ENCODE results near the gene TNFRSF6B. TPM values are rescaled to one million over a fixed set of nuclear protein-coding genes. Genes with fewer than 3 reads are reported as not detected.

The TNFRSF6B gene
- total and polyA plus RNA-seq, 2 of the 4 experiments (the other 2 are of a cell fraction), result 1.3 to 11.0 TPM

DNA sequence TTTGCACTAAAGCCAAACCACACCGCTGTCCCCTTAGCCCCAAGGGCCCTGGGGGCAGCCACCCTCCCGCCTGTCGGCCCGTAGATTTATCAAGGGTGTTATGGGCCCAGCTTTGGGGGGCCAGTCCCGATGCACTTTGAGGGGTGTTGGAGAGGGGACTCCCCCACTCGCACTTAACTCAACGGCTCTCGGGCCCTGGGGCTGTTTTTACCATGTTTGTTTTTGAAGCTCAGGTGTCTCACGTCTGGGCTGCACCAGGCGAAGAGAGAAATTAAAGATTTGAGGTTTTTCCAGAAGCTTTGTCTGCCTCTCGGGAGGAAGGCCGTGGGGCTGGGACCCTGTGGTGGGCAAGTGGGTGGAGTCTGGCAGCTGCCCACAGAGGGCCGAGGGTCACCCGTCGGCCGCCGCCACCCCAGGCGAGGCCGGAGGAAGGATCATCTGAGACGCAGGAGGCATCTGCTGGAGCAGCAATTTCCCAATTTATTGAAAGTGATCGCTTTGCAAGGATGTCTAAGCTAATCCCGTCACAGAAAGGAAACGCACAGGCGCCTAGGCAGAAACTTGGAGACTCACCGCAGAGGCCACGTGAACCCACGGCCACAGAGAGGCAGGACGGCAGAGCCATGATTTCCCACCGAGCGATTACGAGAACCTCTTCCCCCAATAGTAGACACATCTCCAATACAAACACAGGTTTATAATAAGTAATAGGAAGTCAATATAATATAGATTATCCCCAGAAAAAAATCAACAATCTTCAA lies 46.9 kb downstream of the TNFRSF6B start:
- Histone ChIP-seq H3K4me2 (ENCODE audit: low read depth, low read length) (no peak overlapping the region), H3K18ac (ENCODE audit: low read depth, low read length) (no peak overlapping the region), H3K23ac (ENCODE audit: low read depth, low read length) (no peak overlapping the region), H3K14ac (replicated peaks; ENCODE audit: low read depth, low read length) (no peak overlapping the region), H3K56ac (ENCODE audit: extremely low read depth, insufficient read depth, low read length) (no peak overlapping the region), H2AK9ac (replicated peaks; ENCODE audit: low read depth, low read length, poor library complexity) (no peak overlapping the region), H4K8ac (ENCODE audit: low read depth in 2 of 2, low read length in 2 of 2) (no peak overlapping the region), H3K9me3 (ENCODE audit: control insufficient read depth, insufficient read depth, low read length) (no peaks in the 10 kb centered on the region), H2BK5ac (ENCODE audit: low read depth, low read length, poor library complexity, severe bottlenecking) (no peak overlapping the region), H3K27me3 (ENCODE audit: control insufficient read depth, insufficient read depth, low read length) (no peaks in the 10 kb centered on the region), H3K4ac (ENCODE audit: low read depth, low read length) (no peak overlapping the region), H2BK120ac (ENCODE audit: low read depth, low read length) (no peak overlapping the region), H2AK5ac (ENCODE audit: low read depth, low read length) (no peak overlapping the region), H4K5ac (ENCODE audit: low read depth, low read length) (no peak overlapping the region), H2AFZ (replicated peaks; ENCODE audit: low read length, poor library complexity) (no peak overlapping the region), H3K36me3 (ENCODE audit: control insufficient read depth, insufficient read depth, low read length) (peaks cover 30% of the 10 kb centered on the region; the same call in 1 of the 2 replicates), H4K20me1 (ENCODE audit: insufficient read depth, low read length) (peaks cover 11% of the 10 kb centered on the region), H2BK15ac (ENCODE audit: low read depth, low read length) (no peak overlapping the region), H3K27ac (ENCODE audit: insufficient read depth, low read length) (no peak overlapping the region), H3K4me1 (ENCODE audit: control insufficient read depth, insufficient read depth, low read length) (peaks cover 10% of the 10 kb centered on the region), H3K4me3 (ENCODE audit: insufficient read depth, low read depth, low read length) (no peak overlapping the region), H3K9me1 (ENCODE audit: insufficient read depth, low read length) (no peaks in the 10 kb centered on the region), H4K91ac (ENCODE audit: insufficient read depth, low read depth, low read length) (no peak overlapping the region), H3K79me1 (ENCODE audit: low read depth in 1 of 2, low read length in 2 of 2) (peaks cover 4 to 9% of the 10 kb centered on the region in 2 experiments; a peak in 2 of 4 replicates), H3K9ac (ENCODE audit: low read depth, low read length) (no peak overlapping the region), H2BK20ac (ENCODE audit: low read depth, low read length) (no peak overlapping the region)
- BruUV-seq (replicated peaks), result no TSS peak
- ChIA-PET POLR2A (ENCODE audit: unreplicated experiment) (no interaction called here), CTCF (no interaction called here)
- no peak for DNase-seq
- ATAC-seq (ENCODE audit: low read depth), result no peak
- in situ Hi-C loops (cut with MboI; ENCODE audit: low sequenced_read_pairs), result no loop called here
- 83% methylated on average over 16 of the region's 31 CpGs; no CpG with 5 or more reads in 1 of the 2 experiments for WGBS, 2 experiments (ENCODE audit: extremely low coverage in 2 of 2, insufficient read length in 1 of 2)
- dilution Hi-C loops (cut with HindIII; ENCODE audit: low sequenced_read_pairs, unreplicated experiment), result no loop called here
- TF ChIP-seq RFX5 (IDR thresholded peaks at IDR 0.05; ENCODE audit: low read depth, low read length) (no peak), FOS (IDR thresholded peaks at IDR 0.05; ENCODE audit: low read depth, low read length) (no peak), SMC3 (IDR thresholded peaks at IDR 0.05; ENCODE audit: low read depth, low read length) (no peak), MAZ (IDR thresholded peaks at IDR 0.05; ENCODE audit: borderline replicate concordance, low read depth, low read length) (no peak), MXI1 (IDR thresholded peaks at IDR 0.05; ENCODE audit: borderline replicate concordance, low read depth, low read length) (no peak), MAFK (IDR thresholded peaks at IDR 0.05; ENCODE audit: low read depth, low read length) (no peak), RAD21 (IDR thresholded peaks at IDR 0.05; ENCODE audit: low read length) (no peak), RCOR1 (IDR thresholded peaks at IDR 0.05; ENCODE audit: insufficient replicate concordance, low read length) (no peak), NFE2L2 (IDR thresholded peaks at IDR 0.05; ENCODE audit: low read depth, low read length) (no peak), POLR2A (IDR thresholded peaks at IDR 0.05; ENCODE audit: low read depth, low read length) (no peak), BHLHE40 (IDR thresholded peaks at IDR 0.05; ENCODE audit: low read depth, low read length) (no peak), CEBPB (IDR thresholded peaks at IDR 0.05; ENCODE audit: low read depth, low read length) (no peak), CHD1 (IDR thresholded peaks at IDR 0.05; ENCODE audit: low read depth, low read length) (no peak)
- TF ChIP-seq, protein P1, sequence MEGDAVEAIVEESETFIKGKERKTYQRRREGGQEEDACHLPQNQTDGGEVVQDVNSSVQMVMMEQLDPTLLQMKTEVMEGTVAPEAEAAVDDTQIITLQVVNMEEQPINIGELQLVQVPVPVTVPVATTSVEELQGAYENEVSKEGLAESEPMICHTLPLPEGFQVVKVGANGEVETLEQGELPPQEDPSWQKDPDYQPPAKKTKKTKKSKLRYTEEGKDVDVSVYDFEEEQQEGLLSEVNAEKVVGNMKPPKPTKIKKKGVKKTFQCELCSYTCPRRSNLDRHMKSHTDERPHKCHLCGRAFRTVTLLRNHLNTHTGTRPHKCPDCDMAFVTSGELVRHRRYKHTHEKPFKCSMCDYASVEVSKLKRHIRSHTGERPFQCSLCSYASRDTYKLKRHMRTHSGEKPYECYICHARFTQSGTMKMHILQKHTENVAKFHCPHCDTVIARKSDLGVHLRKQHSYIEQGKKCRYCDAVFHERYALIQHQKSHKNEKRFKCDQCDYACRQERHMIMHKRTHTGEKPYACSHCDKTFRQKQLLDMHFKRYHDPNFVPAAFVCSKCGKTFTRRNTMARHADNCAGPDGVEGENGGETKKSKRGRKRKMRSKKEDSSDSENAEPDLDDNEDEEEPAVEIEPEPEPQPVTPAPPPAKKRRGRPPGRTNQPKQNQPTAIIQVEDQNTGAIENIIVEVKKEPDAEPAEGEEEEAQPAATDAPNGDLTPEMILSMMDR (conservative IDR thresholded peaks at IDR 0.05; ENCODE audit: low read depth, low read length), result no peak
- TF ChIP-seq, protein P2, sequence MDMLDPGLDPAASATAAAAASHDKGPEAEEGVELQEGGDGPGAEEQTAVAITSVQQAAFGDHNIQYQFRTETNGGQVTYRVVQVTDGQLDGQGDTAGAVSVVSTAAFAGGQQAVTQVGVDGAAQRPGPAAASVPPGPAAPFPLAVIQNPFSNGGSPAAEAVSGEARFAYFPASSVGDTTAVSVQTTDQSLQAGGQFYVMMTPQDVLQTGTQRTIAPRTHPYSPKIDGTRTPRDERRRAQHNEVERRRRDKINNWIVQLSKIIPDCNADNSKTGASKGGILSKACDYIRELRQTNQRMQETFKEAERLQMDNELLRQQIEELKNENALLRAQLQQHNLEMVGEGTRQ (IDR thresholded peaks at IDR 0.05; ENCODE audit: low read depth, low read length), result no peak
- TF ChIP-seq, protein P3, sequence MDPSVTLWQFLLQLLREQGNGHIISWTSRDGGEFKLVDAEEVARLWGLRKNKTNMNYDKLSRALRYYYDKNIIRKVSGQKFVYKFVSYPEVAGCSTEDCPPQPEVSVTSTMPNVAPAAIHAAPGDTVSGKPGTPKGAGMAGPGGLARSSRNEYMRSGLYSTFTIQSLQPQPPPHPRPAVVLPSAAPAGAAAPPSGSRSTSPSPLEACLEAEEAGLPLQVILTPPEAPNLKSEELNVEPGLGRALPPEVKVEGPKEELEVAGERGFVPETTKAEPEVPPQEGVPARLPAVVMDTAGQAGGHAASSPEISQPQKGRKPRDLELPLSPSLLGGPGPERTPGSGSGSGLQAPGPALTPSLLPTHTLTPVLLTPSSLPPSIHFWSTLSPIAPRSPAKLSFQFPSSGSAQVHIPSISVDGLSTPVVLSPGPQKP (IDR thresholded peaks at IDR 0.05; ENCODE audit: borderline replicate concordance, low read depth, low read length), result no peak
- intact Hi-C loops (cut with micrococcal nuclease), result no loop called here
